ENCODE measurements around the gene RNGTT. TPM values are rescaled to one million over a fixed set of nuclear protein-coding genes. Genes with fewer than 3 reads are reported as not detected.
A peak's percentile ranks its signal among the peaks of the same experiment; 100 is the strongest.

Gene RNGTT
- total and polyA plus RNA-seq, 2 experiments from 2014 or later, result 9.2 to 21.5 TPM

DNA sequence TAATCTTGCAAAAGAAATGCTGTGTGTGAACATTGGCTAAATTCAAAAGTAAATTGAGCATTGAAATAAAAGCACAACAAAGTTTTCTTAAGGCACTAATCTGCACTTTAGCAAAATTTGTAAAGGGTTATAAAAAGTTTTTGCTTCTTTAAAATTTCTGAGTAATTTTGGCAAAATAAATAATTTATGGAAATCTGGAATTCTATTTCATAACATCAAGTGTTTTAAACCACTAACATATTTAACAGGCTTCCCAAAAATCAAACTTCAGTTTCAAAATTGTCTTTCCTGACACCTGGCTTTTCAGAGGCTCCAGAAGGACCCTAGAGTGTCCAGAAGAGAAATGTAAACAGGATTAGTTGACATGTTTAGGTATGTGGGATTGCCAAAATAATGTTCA, 4.5 kb upstream of the RNGTT start:
- no peak overlapping the region for H3K9ac ChIP-seq
- TF ChIP-seq EZH2 (IDR thresholded peaks at IDR 0.05; ENCODE audit: insufficient read depth, poor library complexity, severe bottlenecking) (no peak), EZH2phosphoT487 (IDR thresholded peaks at IDR 0.05; ENCODE audit: insufficient read depth, low read depth) (no peak)
- in situ Hi-C loops (cut with MboI), result no loop called here

DNA sequence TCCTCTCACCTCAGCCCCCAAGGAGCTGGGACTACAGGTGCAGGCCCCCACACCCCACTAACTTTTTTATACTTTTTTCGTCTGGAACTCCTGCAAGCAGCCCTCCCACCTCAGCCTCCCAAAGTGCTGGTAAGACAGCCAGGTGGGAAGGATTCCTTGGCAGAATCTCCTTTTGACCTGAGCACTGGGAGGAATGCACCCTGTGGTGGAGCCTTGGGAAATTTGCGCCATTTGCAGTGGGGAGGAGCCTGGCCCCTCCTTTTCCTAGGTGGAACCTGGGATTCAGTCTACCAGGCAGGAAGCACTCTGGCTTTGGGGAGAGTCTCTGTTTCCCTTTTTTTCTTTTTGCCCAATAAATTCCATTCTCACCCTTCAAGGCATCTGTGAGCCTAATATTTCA, 2.3 kb upstream of the RNGTT start:
- Histone ChIP-seq H3K4me1 (ENCODE audit: insufficient read depth) (peaks cover 11% of the 10 kb centered on the region; the same call in 1 of the 2 replicates), H3K27me3 (replicated peaks; ENCODE audit: insufficient read depth) (no peaks in the 10 kb centered on the region), H3K36me3 (ENCODE audit: low read depth) (no peaks in the 10 kb centered on the region), H2AFZ (no peak overlapping the region), H3K27ac (no peak overlapping the region), H4K20me1 (ENCODE audit: insufficient read depth) (no peaks in the 10 kb centered on the region), H3K4me2 (ENCODE audit: unreplicated experiment) (no peak overlapping the region), H3K9me3 (ENCODE audit: low read depth) (peaks cover 4% of the 10 kb centered on the region), H3K4me3 (no peak overlapping the region), H3K9ac (no peak overlapping the region), H3K79me2 (ENCODE audit: insufficient read depth) (peaks cover 27% of the 10 kb centered on the region), H3K9me2 (ENCODE audit: insufficient read depth) (no peaks in the 10 kb centered on the region), H3F3A (ENCODE audit: insufficient read depth) (no peaks in the 10 kb centered on the region)
- in situ Hi-C loops (cut with MboI), result no loop called here
- no peak for DNase-seq
- TF ChIP-seq EZH2 (IDR thresholded peaks at IDR 0.05; ENCODE audit: insufficient read depth, poor library complexity, severe bottlenecking) (no peak), EZH2phosphoT487 (IDR thresholded peaks at IDR 0.05; ENCODE audit: insufficient read depth, low read depth) (no peak)
- 58 to 71% methylated on average over 2 of the region's 2 CpGs for WGBS, 2 experiments (ENCODE audit: low coverage in 1 of 2, low lambda C conversion rate in 2 of 2, missing lambda C conversion rate in 2 of 2)

More for the DNA sequence above, 4.5 kb upstream of the RNGTT start:
- Histone ChIP-seq H3K4me2 (ENCODE audit: unreplicated experiment) (no peak overlapping the region), H3K4me1 (ENCODE audit: insufficient read depth) (0 out of 2 replicates have a peak, but pooled peaks cover 6% of the 10 kb centered on the region), H2AFZ (no peak overlapping the region), H3K9me2 (ENCODE audit: insufficient read depth) (no peaks in the 10 kb centered on the region), H3K79me2 (ENCODE audit: insufficient read depth) (peaks cover 5% of the 10 kb centered on the region), H3K27ac (no peak overlapping the region), H3K4me3 (no peak overlapping the region), H3K36me3 (ENCODE audit: low read depth) (no peaks in the 10 kb centered on the region), H3K27me3 (replicated peaks; ENCODE audit: insufficient read depth) (no peaks in the 10 kb centered on the region), H3F3A (ENCODE audit: insufficient read depth) (no peaks in the 10 kb centered on the region), H4K20me1 (ENCODE audit: insufficient read depth) (no peaks in the 10 kb centered on the region), H3K9me3 (ENCODE audit: low read depth) (peaks cover 4% of the 10 kb centered on the region)
- DNase-seq, result no peak

DNA sequence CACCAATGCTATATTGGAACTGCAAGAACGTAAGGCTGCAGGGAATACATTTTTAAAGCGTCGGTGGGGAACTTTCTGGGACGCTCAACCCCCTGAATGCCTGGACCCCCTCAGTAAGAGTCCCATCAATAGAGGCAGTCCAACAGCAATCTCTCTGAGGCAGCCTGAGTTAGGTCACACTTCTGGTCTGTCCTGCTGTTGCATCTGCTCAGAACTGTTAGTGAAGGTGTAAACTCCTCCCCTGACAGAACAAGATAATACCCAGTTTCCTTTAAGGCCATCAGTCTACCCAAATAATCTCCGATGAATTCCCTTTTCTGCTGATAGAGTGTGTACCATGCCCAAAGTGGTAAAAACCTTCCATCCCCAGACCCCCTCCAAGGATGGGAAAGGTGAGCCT, 1.1 kb upstream of the RNGTT start:
- H3K9ac ChIP-seq, result peak overlapping the region; percentile 95; the same call in 1 of the 2 replicates

DNA sequence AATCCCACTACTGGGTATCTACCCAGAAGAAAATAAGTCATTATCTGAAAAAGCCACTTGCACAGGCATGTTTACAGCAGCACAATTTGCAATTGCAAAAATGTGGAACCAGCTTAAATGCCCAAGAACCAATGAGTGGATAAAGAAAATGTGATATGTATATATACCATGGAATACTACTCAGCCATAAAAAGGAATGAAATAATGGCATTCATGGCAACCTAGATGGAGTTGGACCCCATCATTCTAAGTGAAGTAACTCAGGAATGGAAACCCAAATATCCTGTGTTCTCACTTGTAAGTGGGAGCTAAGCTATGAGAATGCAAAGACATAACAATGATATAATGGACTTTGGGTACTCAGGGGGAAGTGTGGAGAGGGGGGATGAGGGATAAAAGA, 4.6 kb downstream of the RNGTT start:
- H3K4me2 ChIP-seq (ENCODE audit: unreplicated experiment), result no peak overlapping the region
- H3K9ac ChIP-seq, result no peak overlapping the region
- in situ Hi-C loops (cut with MboI), result no loop called here
- H3K36me3 ChIP-seq (ENCODE audit: low read depth), result no peaks in the 10 kb centered on the region
- peaks cover 4% of the 10 kb centered on the region; the same call in 1 of the 2 replicates for H4K20me1 ChIP-seq (ENCODE audit: insufficient read depth)
- no peaks in the 10 kb centered on the region for H3K9me2 ChIP-seq (ENCODE audit: insufficient read depth)
- no peak overlapping the region for H3K4me3 ChIP-seq
- no peaks in the 10 kb centered on the region for H3F3A ChIP-seq (ENCODE audit: insufficient read depth)
- no peak for DNase-seq
- peaks cover 95% of the 10 kb centered on the region for H3K79me2 ChIP-seq (ENCODE audit: insufficient read depth)
- H3K27me3 ChIP-seq (replicated peaks; ENCODE audit: insufficient read depth), result no peaks in the 10 kb centered on the region
- no peaks in the 10 kb centered on the region for H3K9me3 ChIP-seq (ENCODE audit: low read depth)
- H3K4me1 ChIP-seq (ENCODE audit: insufficient read depth), result peaks cover 5% of the 10 kb centered on the region; the same call in 1 of the 2 replicates
- TF ChIP-seq EZH2phosphoT487 (IDR thresholded peaks at IDR 0.05; ENCODE audit: insufficient read depth, low read depth) (no peak), EZH2 (IDR thresholded peaks at IDR 0.05; ENCODE audit: insufficient read depth, poor library complexity, severe bottlenecking) (no peak)
- no peak overlapping the region for H3K27ac ChIP-seq
- H2AFZ ChIP-seq, result no peak overlapping the region

More for the DNA sequence above, 1.1 kb upstream of the RNGTT start:
- peaks cover 38% of the 10 kb centered on the region for H3K79me2 ChIP-seq (ENCODE audit: insufficient read depth)
- peaks cover 11% of the 10 kb centered on the region; the same call in 1 of the 2 replicates for H3K4me1 ChIP-seq (ENCODE audit: insufficient read depth)
- no peaks in the 10 kb centered on the region for H3K36me3 ChIP-seq (ENCODE audit: low read depth)
- H3F3A ChIP-seq (ENCODE audit: insufficient read depth), result no peaks in the 10 kb centered on the region
- no peaks in the 10 kb centered on the region for H3K27me3 ChIP-seq (replicated peaks; ENCODE audit: insufficient read depth)
- TF ChIP-seq EZH2 (IDR thresholded peaks at IDR 0.05; ENCODE audit: insufficient read depth, poor library complexity, severe bottlenecking), result no peak
- no peak for TF ChIP-seq EZH2phosphoT487 (IDR thresholded peaks at IDR 0.05; ENCODE audit: insufficient read depth, low read depth)
- no peaks in the 10 kb centered on the region for H4K20me1 ChIP-seq (ENCODE audit: insufficient read depth)
- in situ Hi-C loops (cut with MboI), result no loop called here
- H2AFZ ChIP-seq, result peak overlapping the region; percentile 96
- no peaks in the 10 kb centered on the region for H3K9me2 ChIP-seq (ENCODE audit: insufficient read depth)
- peak overlapping the region; percentile 79 for H3K4me2 ChIP-seq (ENCODE audit: unreplicated experiment)
- peak overlapping the region; percentile 80 for H3K4me3 ChIP-seq
- peaks cover 4% of the 10 kb centered on the region for H3K9me3 ChIP-seq (ENCODE audit: low read depth)
- 43 to 53% methylated on average over 5 of the region's 5 CpGs for WGBS, 2 experiments (ENCODE audit: low coverage in 1 of 2, low lambda C conversion rate in 2 of 2, missing lambda C conversion rate in 2 of 2)
- H3K27ac ChIP-seq, result no peak overlapping the region
- DNase-seq, result peak; percentile 5
